HUES64 (cell line): ENCODE results near the gene PTPRN2.

Experiments
- H3K27ac ChIP-seq: 2 replicates; pipeline ENCODE4 v1.7.0; 2013; ENCODE audit warnings: low read depth, low read length, inconsistent platforms
- H3K27me3 ChIP-seq: 2 replicates; pipeline ENCODE4 v1.6.1; 2013; ENCODE audit warnings: mild to moderate bottlenecking, low read length; ENCODE audit not compliant: insufficient read depth
- H3K36me3 ChIP-seq: 2 replicates; pipeline ENCODE4 v1.6.1; 2013; ENCODE audit warnings: mild to moderate bottlenecking, low read length; ENCODE audit not compliant: insufficient read depth
- H3K4me1 ChIP-seq: 2 replicates; pipeline ENCODE4 v1.6.1; 2013; ENCODE audit warnings: mild to moderate bottlenecking, low read length, moderate library complexity; ENCODE audit not compliant: insufficient read depth
- H3K4me3 ChIP-seq: 2 replicates; pipeline ENCODE4 v1.5.1; 2013; ENCODE audit warnings: mild to moderate bottlenecking, low read length, moderate library complexity
- H3K9ac ChIP-seq: 2 replicates; pipeline ENCODE4 v1.6.1; 2013; ENCODE audit warnings: mild to moderate bottlenecking, low read depth, low read length
- H3K9me3 ChIP-seq: 2 replicates; pipeline ENCODE4 v1.6.1; 2013; ENCODE audit warnings: low read depth, low read length; ENCODE audit not compliant: insufficient read depth
- WGBS: fragments of 150-250, 120-280 bp; methylation state at CpG from one replicate; pipeline ENCODE4 v1.1.7; 2013; ENCODE audit warnings: missing lambda C conversion rate; 5-methylcytosine and 5-hydroxymethylcytosine counted together

PTPRN2 gene

GRCh38 chr7:157687845-157688532 is 899.6 kb downstream of the PTPRN2 start:
- no peak overlapping the region for H3K4me3 ChIP-seq
- no peaks in the 10 kb centered on the region for H3K36me3 ChIP-seq
- WGBS: 73% methylated on average over 9 of the region's 9 CpGs
- no peak overlapping the region for H3K9ac ChIP-seq
- peaks cover 70% of the 10 kb centered on the region for H3K27me3 ChIP-seq
- H3K9me3 ChIP-seq: peaks cover 61% of the 10 kb centered on the region
- H3K4me1 ChIP-seq: no peaks in the 10 kb centered on the region
- H3K27ac ChIP-seq: no peak overlapping the region

DNA sequence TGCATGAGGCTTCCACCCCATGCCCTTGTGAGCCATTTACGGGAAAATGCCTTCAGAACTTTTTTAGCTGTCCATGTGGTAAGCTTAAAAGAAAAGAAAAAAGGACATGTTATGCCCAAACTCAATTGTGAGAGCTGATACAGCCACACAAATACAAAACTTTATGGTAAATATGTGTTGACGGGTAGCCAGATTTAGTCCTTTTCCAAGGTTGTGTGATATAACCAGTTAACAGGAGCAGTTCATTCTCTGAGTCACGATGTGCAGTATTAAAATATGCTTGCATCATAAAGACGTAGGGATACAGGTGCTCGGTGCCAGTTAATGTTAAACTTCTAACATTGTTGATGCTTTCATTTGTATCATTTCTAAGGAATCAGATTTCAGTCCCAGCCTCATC is 900.5 kb downstream of the PTPRN2 start:
- Histone ChIP-seq H3K4me1 (no peaks in the 10 kb centered on the region), H3K27me3 (peaks cover 75% of the 10 kb centered on the region), H3K4me3 (no peak overlapping the region), H3K27ac (no peak overlapping the region), H3K9ac (no peak overlapping the region), H3K36me3 (no peaks in the 10 kb centered on the region), H3K9me3 (peaks cover 64% of the 10 kb centered on the region)
- WGBS: 64% methylated on average over 5 of the region's 5 CpGs

- H3K27me3 ChIP-seq: peaks cover 76% of the 10 kb centered on the region
- no peaks in the 10 kb centered on the region for H3K4me1 ChIP-seq
- no peak overlapping the region for H3K27ac ChIP-seq
- H3K9ac ChIP-seq: no peak overlapping the region
- no peaks in the 10 kb centered on the region for H3K36me3 ChIP-seq
- peaks cover 70% of the 10 kb centered on the region for H3K9me3 ChIP-seq
- no peak overlapping the region for H3K4me3 ChIP-seq
- WGBS: 80% methylated on average over 13 of the region's 13 CpGs
Measured at GRCh38 chr7:157686285-157686894, 901.2 kb downstream of the PTPRN2 start.

DNA sequence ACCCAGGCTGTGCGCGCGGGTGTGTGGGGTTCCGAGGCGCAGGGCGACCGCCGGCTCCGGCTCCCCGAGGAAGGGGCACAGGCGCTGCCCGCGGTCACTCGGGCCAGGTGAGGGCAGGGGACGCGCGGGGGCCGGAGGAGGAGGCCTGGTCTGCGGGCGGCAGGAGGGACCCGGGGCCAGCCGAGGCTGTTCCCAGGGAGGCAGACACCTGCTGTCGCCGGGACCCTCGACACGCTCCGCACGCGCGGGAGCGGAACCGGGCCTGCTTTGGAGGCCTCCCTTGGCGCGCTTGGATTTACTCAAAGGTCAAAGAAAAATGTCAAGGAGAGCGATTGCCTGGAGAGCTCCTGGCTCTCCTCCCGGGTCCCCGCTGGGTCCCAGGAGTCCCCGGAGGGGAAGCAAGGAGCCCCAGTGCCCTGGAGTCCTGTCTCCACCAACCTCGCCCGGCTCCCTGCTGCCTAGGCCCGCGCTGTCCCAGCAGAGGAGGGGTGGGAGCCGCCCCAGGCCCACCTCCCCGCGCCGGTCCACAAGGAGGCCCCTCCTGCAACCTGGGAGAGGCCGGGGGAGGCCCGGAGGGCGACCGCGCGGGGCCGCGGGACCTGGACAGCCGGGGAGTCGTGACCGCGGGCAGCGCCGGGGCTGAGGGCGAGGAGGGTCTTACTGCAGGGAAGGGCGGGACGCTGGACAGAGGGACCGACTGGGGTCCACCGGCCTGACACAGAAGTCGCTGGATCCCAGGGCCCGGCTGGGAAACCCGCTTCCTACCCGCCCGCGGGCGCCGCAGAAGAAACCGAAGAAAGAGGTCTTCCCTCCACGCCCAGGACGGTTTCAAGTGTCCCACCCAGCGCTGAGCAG is 902.0 kb downstream of the PTPRN2 start:
- Histone ChIP-seq H3K9ac (no peak overlapping the region), H3K4me1 (no peaks in the 10 kb centered on the region), H3K9me3 (peaks cover 74% of the 10 kb centered on the region), H3K4me3 (no peak overlapping the region), H3K27me3 (peaks cover 79% of the 10 kb centered on the region), H3K36me3 (no peaks in the 10 kb centered on the region), H3K27ac (no peak overlapping the region)
- WGBS: 93% methylated on average over 77 of the region's 77 CpGs

GRCh38 chr7:157684909-157685429 is 902.7 kb downstream of the PTPRN2 start:
- Histone ChIP-seq H3K9me3 (peaks cover 80% of the 10 kb centered on the region), H3K27ac (no peak overlapping the region), H3K4me1 (no peaks in the 10 kb centered on the region), H3K9ac (no peak overlapping the region), H3K4me3 (no peak overlapping the region), H3K36me3 (no peaks in the 10 kb centered on the region), H3K27me3 (peaks cover 81% of the 10 kb centered on the region)
- WGBS: 95% methylated on average over 72 of the region's 72 CpGs

GRCh38 chr7:157684157-157684908 is 903.3 kb downstream of the PTPRN2 start:
- Histone ChIP-seq H3K27me3 (peaks cover 78% of the 10 kb centered on the region), H3K36me3 (no peaks in the 10 kb centered on the region), H3K9me3 (peaks cover 81% of the 10 kb centered on the region), H3K4me3 (no peak overlapping the region), H3K27ac (no peak overlapping the region), H3K4me1 (no peaks in the 10 kb centered on the region), H3K9ac (no peak overlapping the region)
- WGBS: 94% methylated on average over 69 of the region's 74 CpGs

DNA sequence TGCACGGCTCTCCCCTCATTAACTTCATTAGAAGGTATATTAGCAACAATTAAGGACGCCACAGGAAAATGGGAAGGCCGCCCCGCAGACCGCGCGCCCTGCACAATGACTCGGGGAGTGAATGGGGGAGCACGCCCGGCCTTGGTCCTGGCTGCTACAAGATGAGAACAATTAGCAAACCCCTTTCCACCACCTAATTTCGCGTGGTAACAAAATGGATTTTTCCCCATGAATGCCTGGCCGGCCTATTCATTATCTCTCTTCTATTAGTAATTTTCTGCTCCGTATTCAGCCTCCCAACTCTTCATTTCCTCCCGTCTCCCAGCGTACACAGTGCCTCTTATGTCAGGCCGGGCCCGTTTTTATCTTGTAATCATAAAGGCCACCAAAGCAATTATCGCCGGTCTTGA is 903.9 kb downstream of the PTPRN2 start:
- Histone ChIP-seq H3K36me3 (no peaks in the 10 kb centered on the region), H3K4me1 (no peaks in the 10 kb centered on the region), H3K27me3 (peaks cover 81% of the 10 kb centered on the region), H3K4me3 (no peak overlapping the region), H3K9ac (no peak overlapping the region), H3K9me3 (peaks cover 85% of the 10 kb centered on the region), H3K27ac (no peak overlapping the region)
- 92% methylated on average over 20 of the region's 20 CpGs for WGBS

DNA sequence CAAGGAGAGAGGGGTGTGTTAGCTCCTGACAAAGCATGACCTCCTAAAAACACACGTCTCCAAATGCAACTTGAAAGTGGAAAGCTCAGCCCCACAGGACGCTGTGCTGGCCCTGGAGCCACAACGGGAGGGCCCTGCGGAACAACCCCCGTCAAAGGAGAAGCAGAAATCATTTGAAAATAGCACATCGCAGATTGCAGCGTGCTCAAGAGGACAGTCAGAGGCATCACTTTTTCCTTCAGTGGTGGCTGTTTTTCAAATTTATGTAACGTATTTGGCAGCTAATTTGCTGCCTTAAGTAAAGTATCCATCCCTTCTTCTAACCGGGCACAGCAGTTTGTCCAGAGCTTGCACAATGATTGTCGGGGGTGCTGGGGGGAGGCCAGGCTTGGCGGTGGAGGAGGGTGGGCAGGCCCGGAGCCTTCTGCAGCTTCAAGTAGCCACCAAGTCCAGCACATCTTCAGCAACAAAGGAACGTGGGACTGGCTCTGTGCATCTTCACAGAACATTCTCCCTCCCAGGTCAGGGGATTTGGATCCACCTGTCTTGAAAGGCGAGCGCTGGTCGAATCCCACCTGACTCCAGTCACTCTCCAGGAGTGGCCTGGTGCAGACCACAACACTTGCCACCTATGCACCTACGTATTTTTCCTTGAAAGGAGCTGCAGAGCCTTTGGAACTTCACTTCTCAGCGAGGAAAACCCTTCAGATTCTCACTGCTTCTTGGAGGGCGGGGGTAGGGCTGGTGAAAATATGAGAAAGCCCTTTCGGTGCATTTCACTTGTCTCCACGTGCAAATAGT is 904.5 kb downstream of the PTPRN2 start:
- peaks cover 86% of the 10 kb centered on the region for H3K9me3 ChIP-seq
- H3K9ac ChIP-seq: no peak overlapping the region
- no peak overlapping the region for H3K27ac ChIP-seq
- peaks cover 78% of the 10 kb centered on the region for H3K27me3 ChIP-seq
- no peaks in the 10 kb centered on the region for H3K4me1 ChIP-seq
- WGBS: 76% methylated on average over 21 of the region's 21 CpGs
- no peak overlapping the region for H3K4me3 ChIP-seq
- no peaks in the 10 kb centered on the region for H3K36me3 ChIP-seq

GRCh38 chr7:157682064-157682945 is 905.3 kb downstream of the PTPRN2 start:
- H3K27me3 ChIP-seq: peaks cover 75% of the 10 kb centered on the region
- no peaks in the 10 kb centered on the region for H3K4me1 ChIP-seq
- no peak overlapping the region for H3K9ac ChIP-seq
- H3K9me3 ChIP-seq: peaks cover 86% of the 10 kb centered on the region
- no peak overlapping the region for H3K4me3 ChIP-seq
- 86% methylated on average over 28 of the region's 28 CpGs for WGBS
- H3K27ac ChIP-seq: no peak overlapping the region
- no peaks in the 10 kb centered on the region for H3K36me3 ChIP-seq
